HEK293T (cell line): Measurements from ENCODE around the gene SETD9.

Experiments used
- CTCF ChIA-PET: fragments of 350-600 bp; formaldehyde crosslinking; extraction: SDS; loops from one replicate; lab custom pipeline; 2021; ENCODE audit warnings: antibody characterized with exemption, inconsistent platforms; lab: Yijun Ruan, JAX
- POLR2A ChIA-PET: fragments of 350-600 bp; formaldehyde crosslinking; extraction: SDS; loops from one replicate; lab custom pipeline; 2020; ENCODE audit warnings: antibody characterized with exemption, inconsistent platforms; lab: Yijun Ruan, JAX
- DNase-seq: peaks from one replicate; pipeline ENCODE4 v3.0.0; 2012; ENCODE audit warnings: mixed read lengths; ENCODE audit errors: extremely low spot score
- ARNT ChIP-seq: fragments of 450-650 bp; IDR thresholded peaks from 2 replicates; pipeline ENCODE4 v1.6.1; 2017; ENCODE audit warnings: mild to moderate bottlenecking
- BHLHE40 ChIP-seq: fragments of 450-650 bp; IDR thresholded peaks from 2 replicates; pipeline ENCODE4 v1.6.1; 2016; ENCODE audit warnings: mild to moderate bottlenecking, moderate library complexity, borderline replicate concordance
- CTBP1 ChIP-seq: fragments of 450-650 bp; IDR thresholded peaks from 2 replicates; pipeline ENCODE4 v1.6.1; 2016; ENCODE audit warnings: borderline replicate concordance
- ELF4 ChIP-seq: fragments of 450-650 bp; IDR thresholded peaks from 2 replicates; pipeline ENCODE4 v1.6.1; 2017; ENCODE audit warnings: antibody characterized with exemption
- FOXA1 ChIP-seq: fragments of 450-650 bp; IDR thresholded peaks from 2 replicates; pipeline ENCODE4 v1.6.1; 2016; ENCODE audit warnings: mild to moderate bottlenecking
- FOXK2 ChIP-seq: fragments of 450-650 bp; IDR thresholded peaks from 2 replicates; pipeline ENCODE4 v1.6.1; 2016; ENCODE audit warnings: mild to moderate bottlenecking
- FOXM1 ChIP-seq: fragments of 450-650 bp; IDR thresholded peaks from 2 replicates; pipeline ENCODE4 v1.6.1; 2017; ENCODE audit warnings: mild to moderate bottlenecking, borderline replicate concordance
- HDGF ChIP-seq: fragments of 450-650 bp; IDR thresholded peaks from 2 replicates; pipeline ENCODE4 v1.6.1; 2017; ENCODE audit warnings: antibody characterized with exemption, borderline replicate concordance
- L3MBTL2 ChIP-seq: fragments of 450-650 bp; conservative IDR thresholded peaks from 2 replicates; pipeline ENCODE4 v1.6.1; 2016; ENCODE audit warnings: mild to moderate bottlenecking
- LEF1 ChIP-seq: fragments of 450-650 bp; IDR thresholded peaks from 2 replicates; pipeline ENCODE4 v1.6.1; 2017; ENCODE audit warnings: mild to moderate bottlenecking, borderline replicate concordance
- NFRKB ChIP-seq: fragments of 450-650 bp; IDR thresholded peaks from 2 replicates; pipeline ENCODE4 v1.6.1; 2016; ENCODE audit warnings: mild to moderate bottlenecking, moderate library complexity
- PKNOX1 ChIP-seq: fragments of 450-650 bp; IDR thresholded peaks from 2 replicates; pipeline ENCODE4 v1.6.1; 2016
- SP1 ChIP-seq: fragments of 450-650 bp; IDR thresholded peaks from 2 replicates; pipeline ENCODE4 v1.6.1; 2017
- SUZ12 ChIP-seq: fragments of 450-650 bp; IDR thresholded peaks from 2 replicates; pipeline ENCODE4 v1.6.1; 2016; ENCODE audit warnings: mild to moderate bottlenecking
- TARDBP ChIP-seq: fragments of 450-650 bp; IDR thresholded peaks from 2 replicates; pipeline ENCODE4 v1.6.1; 2016
- ZNF384 ChIP-seq: fragments of 450-650 bp; IDR thresholded peaks from 2 replicates; pipeline ENCODE4 v1.6.1; 2016

Gene SETD9

GRCh38 chr5:56951946-56952691 is 42.7 kb downstream of the SETD9 start, which contains the start of gene MIER3:
MIER3 (minus strand) TSS chr5:56952123; CDS start chr5:56952102, 21 bp downstream.
- DNase-seq: peak; percentile 87
- TF ChIP-seq HDGF: no peak
- no peak for TF ChIP-seq SP1
- TF ChIP-seq BHLHE40: no peak
- TF ChIP-seq TARDBP: no peak
- TF ChIP-seq FOXK2: no peak
- TF ChIP-seq ZNF384: no peak
- TF ChIP-seq ARNT: no peak
- no peak for TF ChIP-seq CTBP1
- TF ChIP-seq NFRKB: no peak
- no peak for TF ChIP-seq SUZ12
- TF ChIP-seq FOXA1: no peak
- TF ChIP-seq ELF4: no peak
- TF ChIP-seq FOXM1: no peak
- no peak for TF ChIP-seq PKNOX1
- no peak; the same call in 1 of the 2 replicates for TF ChIP-seq L3MBTL2
- TF ChIP-seq LEF1: no peak
- POLR2A ChIA-PET: no interaction called here
- CTCF ChIA-PET: no interaction called here

GRCh38 chr5:56954262-56954661 is 44.9 kb downstream of the SETD9 start:
- CTCF ChIA-PET: no interaction called here
- POLR2A ChIA-PET: interaction anchor here (1.1 kb wide), 1 partner anchor 45 kb away, joined by 3 read pairs; the partner anchor contains the start of gene SETD9
- TF ChIP-seq LEF1: no peak
- no peak for TF ChIP-seq ARNT
- no peak for TF ChIP-seq NFRKB
- TF ChIP-seq BHLHE40: no peak
- TF ChIP-seq FOXA1: no peak
- no peak for TF ChIP-seq SUZ12
- no peak for TF ChIP-seq HDGF
- TF ChIP-seq ZNF384: no peak
- TF ChIP-seq L3MBTL2: no peak
- TF ChIP-seq FOXK2: no peak
- TF ChIP-seq ELF4: no peak
- TF ChIP-seq TARDBP: no peak
- no peak for TF ChIP-seq PKNOX1
- TF ChIP-seq SP1: no peak
- DNase-seq: no peak

- ChIA-PET POLR2A (no interaction called here), CTCF (no interaction called here)
- DNase-seq: no peak
Observed at GRCh38 chr5:56958595-56958994, 49.2 kb downstream of the SETD9 start.

GRCh38 chr5:56959326-56959725 is 49.9 kb downstream of the SETD9 start:
- CTCF ChIA-PET: no interaction called here
- no peak for TF ChIP-seq FOXK2
- no peak for TF ChIP-seq ELF4
- TF ChIP-seq BHLHE40: no peak
- no peak for TF ChIP-seq CTBP1
- TF ChIP-seq LEF1: no peak
- no peak for TF ChIP-seq SP1
- no peak for TF ChIP-seq PKNOX1
- no peak for TF ChIP-seq ZNF384
- no peak for TF ChIP-seq SUZ12
- no peak for TF ChIP-seq L3MBTL2
- no peak for TF ChIP-seq HDGF
- TF ChIP-seq NFRKB: no peak
- no peak for DNase-seq
- POLR2A ChIA-PET: no interaction called here

More at GRCh38 chr5:56958595-56958994, 49.2 kb downstream of the SETD9 start:
- TF ChIP-seq ZNF384 (no peak), TARDBP (no peak), L3MBTL2 (no peak), FOXK2 (no peak), SUZ12 (no peak), HDGF (no peak), PKNOX1 (no peak), LEF1 (no peak), ARNT (no peak), ELF4 (no peak), FOXA1 (no peak), BHLHE40 (no peak), CTBP1 (no peak), FOXM1 (no peak), SP1 (no peak), NFRKB (no peak)

GRCh38 chr5:56961746-56962145 is 52.4 kb downstream of the SETD9 start:
- DNase-seq: no peak
- ChIA-PET POLR2A (interaction anchor here (1.1 kb wide), 1 partner anchor 11 kb away, joined by 5 read pairs; no protein-coding TSS in a partner anchor), CTCF (no interaction called here)
- no peak for TF ChIP-seq ELF4
- TF ChIP-seq FOXA1: no peak
- TF ChIP-seq SUZ12: no peak
- TF ChIP-seq NFRKB: no peak
- no peak for TF ChIP-seq CTBP1
- TF ChIP-seq TARDBP: no peak
- no peak for TF ChIP-seq ZNF384
- TF ChIP-seq FOXK2: no peak
